Measurements from ENCODE around the gene CDK19. TPM values are rescaled to one million over a fixed set of nuclear protein-coding genes. Genes with fewer than 3 reads are reported as not detected.
A peak's percentile ranks its signal among the peaks of the same experiment; 100 is the strongest.

CDK19 gene
- total and polyA plus RNA-seq, 9 of the 15 experiments (the other 6 are each of a cell fraction or from before 2014, with no cell fraction given) = 3.8 to 15.2 (median 7.4) TPM

DNA sequence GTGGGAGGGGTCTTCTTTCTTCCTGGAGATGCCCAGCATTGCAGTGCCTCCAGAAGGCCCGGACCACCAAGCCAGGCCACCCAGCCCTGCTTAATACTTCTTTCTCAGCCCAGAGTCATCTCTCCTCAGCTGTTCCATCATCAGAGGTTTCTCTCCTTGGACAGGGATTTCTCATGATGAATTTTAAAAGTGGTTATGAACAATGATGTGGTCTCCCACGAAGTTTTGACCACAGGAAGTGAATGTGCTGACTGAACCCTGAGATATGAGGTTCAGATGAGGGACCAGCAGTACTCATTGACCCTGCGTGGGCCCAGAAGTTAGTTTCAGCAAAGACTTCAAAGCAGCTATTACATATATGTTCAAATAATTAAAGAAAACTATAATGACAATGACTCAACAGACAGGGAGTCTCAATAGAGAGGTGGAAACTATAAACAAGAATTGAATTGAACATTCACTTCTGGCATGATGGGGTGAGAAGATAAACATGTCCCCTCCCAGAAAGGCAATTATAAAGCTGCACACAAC lies 224.4 kb downstream of the CDK19 start:
- ChIA-PET CTCF (ENCODE audit: low intra/inter-chr PET ratio) (interaction anchor here (0.6 kb wide), 1 partner anchor 25 kb away, joined by 3 read pairs; no protein-coding TSS in a partner anchor), POLR2A (interaction anchor here (0.8 to 2.3 kb wide), 5 partner anchors 10 to 284 kb away, joined by 3 to 9 read pairs (median 3); partner anchors contain the start of gene AMD1)

DNA sequence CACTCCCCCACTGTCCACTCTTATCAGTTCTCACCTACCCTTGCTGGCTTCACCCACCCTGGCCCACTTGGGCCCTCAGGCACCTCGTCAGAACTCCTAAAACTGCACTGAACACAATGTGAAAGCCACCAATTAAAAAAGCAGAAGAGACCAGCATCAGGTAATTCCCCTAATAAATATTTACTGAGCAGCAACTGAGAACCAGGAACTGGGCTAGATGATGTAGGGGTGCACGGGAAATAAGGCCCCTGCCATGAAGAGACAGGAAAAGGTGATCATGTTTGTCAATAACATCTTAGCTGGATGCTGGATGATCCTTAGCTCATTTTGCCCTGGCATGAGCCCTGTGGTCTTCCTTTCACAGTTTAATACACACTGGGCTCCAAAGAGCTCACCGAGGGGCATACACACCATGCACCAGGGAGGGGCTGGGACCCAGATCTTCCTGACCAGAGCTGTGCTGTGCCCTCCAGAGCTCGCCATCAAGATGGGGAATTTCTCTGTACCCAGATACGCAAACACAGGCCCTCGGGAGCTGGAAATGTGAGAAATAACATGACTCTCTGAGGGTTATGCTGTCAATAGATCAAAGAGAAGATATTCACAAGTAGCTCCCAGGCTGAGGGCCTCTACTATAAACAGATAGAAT lies 225.3 kb downstream of the CDK19 start:
- POLR2A ChIA-PET = interaction anchor here (0.5 to 2.3 kb wide), 3 partner anchors 9 to 285 kb away, joined by 3 to 9 read pairs (median 3); partner anchors contain the start of gene AMD1
- no peaks in the 10 kb centered on the region for H3K79me2 ChIP-seq (ENCODE audit: control insufficient read depth, insufficient read depth, low read length)
- ATAC-seq (no peak), DNase-seq (ENCODE audit: extremely low read depth in 1 of 4, low spot score in 3 of 4) (no peak), FAIRE-seq (no peak)
- intact Hi-C loops (cut with micrococcal nuclease) = no loop called here
- no peaks in the 10 kb centered on the region for H3K9me3 ChIP-seq (replicated peaks; ENCODE audit: control insufficient read depth, insufficient read depth, low read depth, low read length)
- BruUV-seq (replicated peaks) = no TSS peak
- TF ChIP-seq RB1 (IDR thresholded peaks at IDR 0.05; ENCODE audit: low read depth) (no peak), ZNF551 (CRISPR knock-in tag; IDR thresholded peaks at IDR 0.05) (no peak), ZNF780A (CRISPR knock-in tag; IDR thresholded peaks at IDR 0.05) (no peak)
- H2AFZ ChIP-seq (ENCODE audit: low read depth, low read length) = peak overlapping the region; percentile 23; the same call in 1 of the 2 replicates
- in situ Hi-C loops (cut with MboI) = no loop called here
- H3K27ac ChIP-seq (ENCODE audit: extremely low read depth, low read depth, low read length) = no peak overlapping the region
- H3K4me1 ChIP-seq (replicated peaks in 1 of 2; ENCODE audit: control insufficient read depth in 2 of 2, insufficient read depth in 2 of 2, low read length in 2 of 2) = no peaks in the 10 kb centered on the region; a peak in 1 of 5 replicates
- no peaks in the 10 kb centered on the region for H3K36me3 ChIP-seq (ENCODE audit: control insufficient read depth, insufficient read depth, low read length)
- WGBS (ENCODE audit: insufficient coverage, low coverage, missing lambda C conversion rate) = 8% methylated on average over 6 of the region's 6 CpGs
- no peak overlapping the region for H3K4me2 ChIP-seq (ENCODE audit: insufficient read depth, low read length)
- CTCF ChIA-PET (ENCODE audit: low intra/inter-chr PET ratio) = interaction anchor here (0.6 kb wide), 1 partner anchor 24 kb away, joined by 3 read pairs; no protein-coding TSS in a partner anchor
- H3K9ac ChIP-seq (ENCODE audit: insufficient read depth in 1 of 2, low read depth in 2 of 2, low read length in 2 of 2) = no peak overlapping the region
- no peaks in the 10 kb centered on the region for H4K20me1 ChIP-seq (replicated peaks; ENCODE audit: control insufficient read depth, insufficient read depth, low read length)
- H3K9me1 ChIP-seq (ENCODE audit: control insufficient read depth, insufficient read depth, low read length) = no peaks in the 10 kb centered on the region
- H3K4me3 ChIP-seq = no peak overlapping the region
- H3K27me3 ChIP-seq (ENCODE audit: control insufficient read depth in 2 of 2, insufficient read depth in 2 of 2, low read length in 2 of 2) = peaks cover 0 to 4% of the 10 kb centered on the region in 2 experiments; a peak in 2 of 5 replicates

More for the DNA sequence above, 224.4 kb downstream of the CDK19 start:
- intact Hi-C loops (cut with micrococcal nuclease) = no loop called here
- FAIRE-seq (no peak), ATAC-seq (no peak), DNase-seq (ENCODE audit: extremely low read depth in 1 of 4, low spot score in 3 of 4) (no peak)
- TF ChIP-seq PHF8 (IDR thresholded peaks at IDR 0.05; ENCODE audit: borderline replicate concordance, low read length) (no peak), GABPA (tag; conservative IDR thresholded peaks at IDR 0.05; ENCODE audit: low read depth) (peak; percentile 57), TCF3 (CRISPR knock-in tag; IDR thresholded peaks at IDR 0.05) (peak; percentile 31; the same call in 1 of the 2 replicates), NR2C1 (IDR thresholded peaks at IDR 0.05) (no peak), NR2C1 (tag; IDR thresholded peaks at IDR 0.05) (peak; percentile 59; the same call in 1 of the 2 replicates), NR2C2 (CRISPR knock-in tag; IDR thresholded peaks at IDR 0.05) (no peak), NR2C2 (tag; IDR thresholded peaks at IDR 0.05) (peak; percentile 13; the same call in 1 of the 2 replicates)
- no peaks in the 10 kb centered on the region for H3K79me2 ChIP-seq (ENCODE audit: control insufficient read depth, insufficient read depth, low read length)
- no TSS peak for BruUV-seq (replicated peaks)
- H3K9me3 ChIP-seq (replicated peaks; ENCODE audit: control insufficient read depth, insufficient read depth, low read depth, low read length) = no peaks in the 10 kb centered on the region
- no peaks in the 10 kb centered on the region for H3K36me3 ChIP-seq (ENCODE audit: control insufficient read depth, insufficient read depth, low read length)
- peaks cover 0 to 3% of the 10 kb centered on the region in 2 experiments; a peak in 2 of 5 replicates for H3K27me3 ChIP-seq (ENCODE audit: control insufficient read depth in 2 of 2, insufficient read depth in 2 of 2, low read length in 2 of 2)
- H3K4me2 ChIP-seq (ENCODE audit: insufficient read depth, low read length) = no peak overlapping the region
- H2AFZ ChIP-seq (ENCODE audit: low read depth, low read length) = peak overlapping the region; percentile 47; the same call in 1 of the 2 replicates
- no peak overlapping the region for H3K4me3 ChIP-seq
- WGBS (ENCODE audit: insufficient coverage, low coverage, missing lambda C conversion rate) = 7% methylated on average over 3 of the region's 3 CpGs
- H4K20me1 ChIP-seq (replicated peaks; ENCODE audit: control insufficient read depth, insufficient read depth, low read length) = no peaks in the 10 kb centered on the region
- no peaks in the 10 kb centered on the region for H3K9me1 ChIP-seq (ENCODE audit: control insufficient read depth, insufficient read depth, low read length)
- no peaks in the 10 kb centered on the region; a peak in 1 of 5 replicates for H3K4me1 ChIP-seq (replicated peaks in 1 of 2; ENCODE audit: control insufficient read depth in 2 of 2, insufficient read depth in 2 of 2, low read length in 2 of 2)
- H3K9ac ChIP-seq (ENCODE audit: insufficient read depth in 1 of 2, low read depth in 2 of 2, low read length in 2 of 2) = no peak overlapping the region
- in situ Hi-C loops (cut with MboI) = no loop called here
- H3K27ac ChIP-seq (ENCODE audit: extremely low read depth, low read depth, low read length) = no peak overlapping the region

Data from K562 (cell line).